BJ (cell line): Measurements from ENCODE around the gene CD244. TPM values are rescaled to one million over a fixed set of nuclear protein-coding genes. Genes with fewer than 3 reads are reported as not detected.

Source experiments
- CTCF ChIA-PET: fragments of 350-600 bp; formaldehyde crosslinking; extraction: SDS; loops from one replicate; lab custom pipeline; 2021; ENCODE audit warnings: antibody characterized with exemption, inconsistent platforms; lab: Yijun Ruan, JAX
- POLR2A ChIA-PET: fragments of 300-600 bp; sonication (Branson Sonifier 250); formaldehyde crosslinking; extraction: SDS; loops from one replicate; lab custom pipeline; 2021; ENCODE audit warnings: antibody characterized with exemption; lab: Charles Lee
- DNase-seq: peaks from one replicate; pipeline ENCODE4 v3.0.0-alpha.2; 2011; ENCODE audit warnings: low read depth
- H3K27me3 ChIP-seq: 2 replicates; pipeline ENCODE4 v1.6.0; 2011; ENCODE audit warnings: low read length; ENCODE audit not compliant: control insufficient read depth, insufficient read depth
- H3K36me3 ChIP-seq: 2 replicates; pipeline ENCODE4 v1.5.1; 2011; ENCODE audit warnings: low read length; ENCODE audit not compliant: control insufficient read depth, insufficient read depth
- H3K4me3 ChIP-seq: 2 replicates; pipeline ENCODE4 v1.5.1; 2011; ENCODE audit warnings: low read depth, mild to moderate bottlenecking, control low read depth, low read length
- CTCF ChIP-seq: IDR thresholded peaks from 2 replicates; pipeline ENCODE4 v1.5.1; 2011; ENCODE audit warnings: low read depth, mild to moderate bottlenecking, control low read depth, inconsistent platforms, low read length, moderate library complexity; ENCODE audit not compliant: insufficient read depth
- polyA plus RNA-seq: library from polyadenylated mRNA; depleted of rRNA; stranded (reverse); fragments of >200 nt; gene quantifications from 2 replicates; pipeline ENCODE4 v1.2.3, GENCODE V29; 2011

CD244 gene
- polyA plus RNA-seq, 1 experiment = not detected

GRCh38 chr1:160800142-160800541 lies 62.5 kb downstream of the CD244 start:
- CTCF ChIA-PET = no interaction called here
- POLR2A ChIA-PET = no interaction called here
- no peak overlapping the region for H3K4me3 ChIP-seq
- no peaks in the 10 kb centered on the region for H3K27me3 ChIP-seq
- no peaks in the 10 kb centered on the region for H3K36me3 ChIP-seq
- TF ChIP-seq CTCF = no peak
- no peak for DNase-seq

- no peak for DNase-seq
- ChIA-PET CTCF (interaction anchor here (1.7 kb wide), 1 partner anchor 22 kb away, joined by 4 read pairs; no protein-coding TSS in a partner anchor), POLR2A (no interaction called here)
- Histone ChIP-seq H3K27me3 (no peaks in the 10 kb centered on the region), H3K4me3 (no peak overlapping the region), H3K36me3 (no peaks in the 10 kb centered on the region)
- TF ChIP-seq CTCF = no peak
These were observed 63.0 kb downstream of the CD244 start for GRCh38 chr1:160799641-160800040.

- Histone ChIP-seq H3K36me3 (no peaks in the 10 kb centered on the region), H3K27me3 (no peaks in the 10 kb centered on the region), H3K4me3 (no peak overlapping the region)
- TF ChIP-seq CTCF = no peak
- DNase-seq = no peak
- CTCF ChIA-PET = interaction anchor here (0.9 to 1.7 kb wide), 2 partner anchors 23 to 153 kb away, joined by 3 to 4 read pairs; no protein-coding TSS in a partner anchor
- POLR2A ChIA-PET = no interaction called here
These were observed 64.2 kb downstream of the CD244 start for GRCh38 chr1:160798439-160798838.

GRCh38 chr1:160797861-160798273 lies 64.8 kb downstream of the CD244 start:
- no peaks in the 10 kb centered on the region for H3K27me3 ChIP-seq
- no peak overlapping the region for H3K4me3 ChIP-seq
- CTCF ChIA-PET = interaction anchor here (0.9 to 1.7 kb wide), 2 partner anchors 24 to 154 kb away, joined by 3 to 4 read pairs; no protein-coding TSS in a partner anchor
- H3K36me3 ChIP-seq = no peaks in the 10 kb centered on the region
- no peak for DNase-seq
- POLR2A ChIA-PET = no interaction called here
- TF ChIP-seq CTCF = no peak

- DNase-seq = no peak
- ChIA-PET POLR2A (no interaction called here), CTCF (no interaction called here)
- no peaks in the 10 kb centered on the region for H3K36me3 ChIP-seq
- TF ChIP-seq CTCF = no peak
- no peaks in the 10 kb centered on the region for H3K27me3 ChIP-seq
- H3K4me3 ChIP-seq = no peak overlapping the region
These were observed 65.4 kb downstream of the CD244 start for GRCh38 chr1:160797271-160797709.
